ENCODE measurements around the gene SCMH1.

GRCh38 chr1:41009466-41009865 is 232.6 kb downstream of the SCMH1 start:
- no peak for TF ChIP-seq CTCF (IDR thresholded peaks at IDR 0.05)
- TF ChIP-seq EP300 (IDR thresholded peaks at IDR 0.05), result no peak
- TF ChIP-seq POLR2A (IDR thresholded peaks at IDR 0.05), result no peak

Measured in upper lobe of left lung (tissue), 4 donors.